KMS-11 (cell line): ENCODE measurements around the gene SCTR.

Source experiments
- H2AFZ ChIP-seq: fragments of 200-600 bp; sonication (generic); 2 replicates; pipeline ENCODE4 v1.6.1; 2016; ENCODE audit warnings: antibody characterized with exemption, mixed run types, low read depth
- H3K27ac ChIP-seq: fragments of 200-600 bp; sonication (generic); 2 replicates; pipeline ENCODE4 v1.6.1; 2016; ENCODE audit warnings: mild to moderate bottlenecking, mixed run types
- H3K27me3 ChIP-seq: fragments of 200-600 bp; sonication (generic); 2 replicates; pipeline ENCODE4 v1.6.1; 2017; ENCODE audit warnings: mild to moderate bottlenecking, low read depth, mixed run types, moderate library complexity; ENCODE audit not compliant: insufficient read depth
- H3K36me3 ChIP-seq: fragments of 200-600 bp; sonication (generic); 2 replicates; pipeline ENCODE4 v1.6.1; 2017; ENCODE audit warnings: mild to moderate bottlenecking, mixed run types; ENCODE audit not compliant: insufficient read depth
- H3K4me1 ChIP-seq: fragments of 200-600 bp; sonication (generic); 2 replicates; pipeline ENCODE4 v1.6.1; 2016; ENCODE audit warnings: mild to moderate bottlenecking, low read depth, mixed run types; ENCODE audit not compliant: poor library complexity, severe bottlenecking
- H3K4me2 ChIP-seq: fragments of 200-600 bp; sonication (generic); 2 replicates; pipeline ENCODE4 v1.7.0; 2016; ENCODE audit warnings: mild to moderate bottlenecking, mixed run types
- H3K4me3 ChIP-seq: fragments of 200-600 bp; sonication (generic); IDR thresholded peaks from 2 replicates; pipeline ENCODE4 v1.6.1; 2017; ENCODE audit warnings: low read depth, low read length, mixed read lengths; ENCODE audit not compliant: insufficient read depth
- H3K79me2 ChIP-seq: fragments of 200-600 bp; sonication (generic); 2 replicates; pipeline ENCODE4 v1.6.1; 2016; ENCODE audit warnings: low read depth, mixed run types; ENCODE audit not compliant: insufficient read depth
- H3K9ac ChIP-seq: fragments of 200-600 bp; sonication (generic); 2 replicates; pipeline ENCODE4 v1.6.1; 2016; ENCODE audit warnings: mild to moderate bottlenecking, mixed run types
- H4K20me1 ChIP-seq: fragments of 200-600 bp; sonication (generic); 2 replicates; pipeline ENCODE4 v1.6.1; 2016; ENCODE audit warnings: mild to moderate bottlenecking, mixed run types; ENCODE audit not compliant: insufficient read depth
- TF ChIP-seq, protein P1 (sequence below): fragments of 200-600 bp; sonication (generic); conservative IDR thresholded peaks from 2 replicates; pipeline ENCODE4 v1.6.1; 2017; ENCODE audit warnings: low read depth, mild to moderate bottlenecking, antibody characterized with exemption, low read length, moderate library complexity, mixed read lengths

Gene SCTR

DNA sequence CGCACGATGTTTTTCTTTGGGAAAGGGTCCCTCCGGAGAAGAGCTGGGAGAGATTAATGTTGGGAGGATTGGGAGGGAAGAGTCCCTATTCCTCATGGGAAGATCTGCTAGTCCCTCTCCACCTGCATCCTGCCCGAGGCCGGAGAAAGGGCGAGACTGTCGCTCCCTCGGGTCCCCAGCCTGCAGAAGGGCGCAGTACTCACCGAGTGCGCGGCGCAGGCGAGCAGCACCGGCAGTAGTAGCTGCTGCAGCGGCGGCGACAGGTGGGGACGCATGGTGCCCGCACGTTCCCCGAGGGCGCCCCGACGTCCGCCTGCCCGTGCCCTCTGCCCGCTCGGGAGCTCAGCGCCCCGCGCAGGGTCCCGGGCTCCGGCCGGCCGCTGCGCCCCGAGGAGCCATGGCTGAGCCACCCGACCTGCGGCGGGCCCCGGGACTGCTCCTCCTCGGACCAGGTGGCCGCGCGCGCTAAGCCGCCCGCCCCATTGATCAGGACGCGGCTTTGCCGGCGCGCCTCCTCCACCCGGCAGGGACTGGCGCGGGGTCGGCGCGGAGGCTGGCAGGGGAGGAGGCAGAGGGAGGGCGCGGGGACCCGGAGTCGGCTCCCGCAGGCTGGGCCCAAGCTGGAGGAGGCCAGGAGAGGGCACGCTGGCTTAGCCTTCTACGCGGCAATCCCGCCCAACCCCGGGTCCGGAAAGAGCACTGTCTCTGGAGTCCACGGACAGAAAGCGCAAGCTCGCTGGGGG is at the start of gene SCTR:
TSS of gene SCTR (minus strand) at position 532 of the 743 bp plus-strand sequence. CDS start at position 275, 257 bp downstream.
- H3K27me3 ChIP-seq: no peaks in the 10 kb centered on the region
- no peaks in the 10 kb centered on the region for H3K79me2 ChIP-seq
- no peak within 1 kb of the TSS for H3K4me3 ChIP-seq
- H3K4me1 ChIP-seq: no peaks in the 10 kb centered on the region
- H3K9ac ChIP-seq: no peak within 1 kb of the TSS
- TF ChIP-seq, protein P1, sequence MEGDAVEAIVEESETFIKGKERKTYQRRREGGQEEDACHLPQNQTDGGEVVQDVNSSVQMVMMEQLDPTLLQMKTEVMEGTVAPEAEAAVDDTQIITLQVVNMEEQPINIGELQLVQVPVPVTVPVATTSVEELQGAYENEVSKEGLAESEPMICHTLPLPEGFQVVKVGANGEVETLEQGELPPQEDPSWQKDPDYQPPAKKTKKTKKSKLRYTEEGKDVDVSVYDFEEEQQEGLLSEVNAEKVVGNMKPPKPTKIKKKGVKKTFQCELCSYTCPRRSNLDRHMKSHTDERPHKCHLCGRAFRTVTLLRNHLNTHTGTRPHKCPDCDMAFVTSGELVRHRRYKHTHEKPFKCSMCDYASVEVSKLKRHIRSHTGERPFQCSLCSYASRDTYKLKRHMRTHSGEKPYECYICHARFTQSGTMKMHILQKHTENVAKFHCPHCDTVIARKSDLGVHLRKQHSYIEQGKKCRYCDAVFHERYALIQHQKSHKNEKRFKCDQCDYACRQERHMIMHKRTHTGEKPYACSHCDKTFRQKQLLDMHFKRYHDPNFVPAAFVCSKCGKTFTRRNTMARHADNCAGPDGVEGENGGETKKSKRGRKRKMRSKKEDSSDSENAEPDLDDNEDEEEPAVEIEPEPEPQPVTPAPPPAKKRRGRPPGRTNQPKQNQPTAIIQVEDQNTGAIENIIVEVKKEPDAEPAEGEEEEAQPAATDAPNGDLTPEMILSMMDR: no peak
- no peaks in the 10 kb centered on the region for H4K20me1 ChIP-seq
- H2AFZ ChIP-seq: no peak within 1 kb of the TSS
- no peaks in the 10 kb centered on the region for H3K36me3 ChIP-seq
- H3K27ac ChIP-seq: no peak within 1 kb of the TSS
- H3K4me2 ChIP-seq: no peak within 1 kb of the TSS

DNA sequence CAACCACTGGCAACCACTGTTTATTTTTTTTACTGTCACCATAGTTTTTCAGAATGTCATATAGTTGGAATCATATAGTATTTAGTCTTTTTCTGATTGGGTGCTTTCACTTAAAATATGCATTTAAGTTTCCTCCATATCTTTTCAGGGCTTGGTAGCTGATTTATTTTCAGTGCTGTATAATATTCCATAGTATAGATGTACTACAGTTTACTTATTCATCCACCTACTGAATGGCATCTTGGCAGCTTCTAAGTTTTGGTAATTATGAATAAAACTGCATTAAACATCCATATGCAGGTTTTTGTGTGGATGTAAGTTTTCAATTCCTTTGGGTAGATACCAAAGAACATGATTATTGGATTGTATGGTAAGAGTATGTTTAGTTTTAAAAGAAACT is 43.0 kb upstream of the SCTR start:
- no peak overlapping the region for H2AFZ ChIP-seq

DNA sequence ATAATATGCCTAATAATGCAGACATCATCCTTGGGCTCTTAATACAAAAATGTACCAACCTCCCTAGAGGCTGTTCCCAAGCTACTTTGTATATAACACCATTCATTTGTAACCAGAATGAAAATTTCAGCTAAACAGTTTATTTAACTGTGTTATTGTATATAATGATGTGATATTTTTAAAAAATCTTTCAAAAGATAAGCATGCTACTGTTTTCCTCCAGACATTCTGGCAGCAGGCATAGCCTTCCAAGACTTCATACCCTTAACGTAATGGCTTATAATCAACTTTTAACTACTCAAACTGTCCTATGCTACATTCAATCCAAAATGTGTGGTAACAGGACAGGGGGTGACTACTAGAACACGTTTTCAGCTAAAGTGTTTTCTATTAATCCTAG is 41.2 kb upstream of the SCTR start:
- Histone ChIP-seq H3K27ac (no peak overlapping the region), H3K4me1 (no peaks in the 10 kb centered on the region), H3K27me3 (no peaks in the 10 kb centered on the region), H3K79me2 (no peaks in the 10 kb centered on the region), H3K4me3 (no peak overlapping the region), H3K36me3 (no peaks in the 10 kb centered on the region), H4K20me1 (no peaks in the 10 kb centered on the region), H3K4me2 (no peak overlapping the region), H2AFZ (no peak overlapping the region), H3K9ac (no peak overlapping the region)
- TF ChIP-seq, protein P1: no peak

More for the DNA sequence above, 43.0 kb upstream of the SCTR start:
- no peak overlapping the region for H3K4me3 ChIP-seq
- H3K9ac ChIP-seq: no peak overlapping the region
- H3K4me1 ChIP-seq: peaks cover 12% of the 10 kb centered on the region
- no peak overlapping the region for H3K4me2 ChIP-seq
- H3K27ac ChIP-seq: no peak overlapping the region
- no peaks in the 10 kb centered on the region for H3K79me2 ChIP-seq
- H4K20me1 ChIP-seq: no peaks in the 10 kb centered on the region
- H3K36me3 ChIP-seq: no peaks in the 10 kb centered on the region
- no peaks in the 10 kb centered on the region for H3K27me3 ChIP-seq
- TF ChIP-seq, protein P1: no peak

DNA sequence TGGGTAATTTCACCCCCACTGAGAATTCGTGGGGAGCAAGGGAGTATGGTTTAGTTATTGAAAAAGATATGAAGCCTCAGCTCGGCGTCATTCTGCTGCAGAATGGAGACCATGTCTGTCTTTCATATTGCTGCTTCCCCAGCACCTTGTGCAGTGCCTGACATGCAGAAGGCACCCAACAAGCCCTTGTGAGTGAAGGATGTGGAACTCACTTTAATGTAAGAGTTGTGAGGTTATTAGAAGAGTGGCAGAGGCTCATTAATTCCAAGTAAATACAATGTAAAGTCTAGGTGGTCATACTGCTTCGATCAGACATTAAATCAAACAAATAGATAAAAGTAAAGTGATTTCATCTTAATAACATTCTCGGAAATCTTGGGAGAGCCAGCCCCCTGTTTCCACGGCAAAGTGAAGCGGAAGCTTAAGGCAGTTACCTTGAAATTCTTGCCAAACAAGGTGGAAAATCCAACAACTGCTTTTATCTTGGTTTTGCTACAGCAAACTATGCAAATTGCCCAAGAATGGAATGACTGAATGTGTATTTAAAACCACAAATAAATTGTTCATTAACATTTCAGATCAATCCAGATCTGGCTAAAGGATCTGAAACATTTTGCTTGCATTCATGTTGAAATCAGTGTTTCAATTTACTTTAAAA is 29.5 kb upstream of the SCTR start:
- H2AFZ ChIP-seq: no peak overlapping the region
- no peak overlapping the region for H3K4me2 ChIP-seq
- H3K36me3 ChIP-seq: no peaks in the 10 kb centered on the region
- H3K4me1 ChIP-seq: no peaks in the 10 kb centered on the region
- no peaks in the 10 kb centered on the region for H4K20me1 ChIP-seq
- no peak overlapping the region for H3K27ac ChIP-seq
- TF ChIP-seq, protein P1: no peak
- H3K79me2 ChIP-seq: no peaks in the 10 kb centered on the region
- H3K9ac ChIP-seq: no peak overlapping the region
- H3K4me3 ChIP-seq: no peak overlapping the region
- H3K27me3 ChIP-seq: no peaks in the 10 kb centered on the region
